Right lobe of liver (tissue), 4 donors: ENCODE results near the gene ELANE.

Experiments used
- CTCF ChIP-seq, 4 donors: fragments of 200-600 bp in 3 of 4; fragments of 450-650 bp in 1 of 4; IDR thresholded peaks; one replicate each; pipeline versions ENCODE4 v1.5.1 to v1.8.0; 2016 to 2022; ENCODE audit warnings: antibody characterized with exemption in 4 of 4, mild to moderate bottlenecking in 2 of 4
- POLR2A ChIP-seq: fragments of 450-650 bp; IDR thresholded peaks from one replicate; pipeline ENCODE4 v1.6.1; 2017; ENCODE audit warnings: antibody characterized with exemption, mild to moderate bottlenecking
- donor health status: DM: no; HTN: no; CAD: no.
- donor health status: DM: no; HTN: no; CAD: no.
- donor health status: DM: no; HTN: yes; CAD: no.

- TF ChIP-seq CTCF (IDR thresholded peaks at IDR 0.05), result no peak
- TF ChIP-seq POLR2A, result no peak
Observed at GRCh38 chr19:892243-892893, 40.3 kb downstream of the ELANE start.
